Measurements from ENCODE around the gene RNF20. TPM values are rescaled to one million over a fixed set of nuclear protein-coding genes. Genes with fewer than 3 reads are reported as not detected.

RNF20 gene
- total and polyA plus RNA-seq, 2 donors (not counting 1 experiment from before 2014, with no cell fraction given): 5.7 to 56.4 TPM

- H2AFZ ChIP-seq (ENCODE audit: insufficient read depth, low read depth, low read length, poor library complexity, severe bottlenecking): no peak overlapping the region
- H3K79me2 ChIP-seq (ENCODE audit: control insufficient read depth, insufficient read depth, low read length): peaks cover 58% of the 10 kb centered on the region
- Mint-ChIP-seq H3K27me3 (no peaks in the 10 kb centered on the region), H3K9me3 (ENCODE audit: insufficient read depth) (no peaks in the 10 kb centered on the region), H3K27ac (no peak overlapping the region), H3K4me1 (peaks cover 22% of the 10 kb centered on the region), H3K4me3 (no peak overlapping the region)
- peaks cover 12 to 18% of the 10 kb centered on the region in 2 donors for H3K4me1 ChIP-seq (ENCODE audit: control insufficient read depth in 2 of 2, insufficient read depth in 2 of 2, low read length in 2 of 2)
- no peak overlapping the region for H3K4me3 ChIP-seq (ENCODE audit: control extremely low read depth in 1 of 5, extremely low read depth in 1 of 5, insufficient read depth in 1 of 5, low read depth in 2 of 5, low read length in 4 of 5)
- ATAC-seq (ENCODE audit: low read depth) (no peak), DNase-seq (no peak)
- H3K27me3 ChIP-seq (replicated peaks in 1 of 4; ENCODE audit: control extremely low read depth in 1 of 4, control insufficient read depth in 3 of 4, insufficient read depth in 4 of 4, low read length in 3 of 4): no peaks in the 10 kb centered on the region
- no peak overlapping the region for H3K27ac ChIP-seq (ENCODE audit: low read length in 2 of 2)
- ChIA-PET CTCF (interaction anchor here (1.1 kb wide), 1 partner anchor 87 kb away, joined by 4 read pairs; no protein-coding TSS in a partner anchor), POLR2A (no interaction called here)
- no peak overlapping the region for H3K4me2 ChIP-seq (replicated peaks; ENCODE audit: low read depth, low read length, poor library complexity, severe bottlenecking)
- TF ChIP-seq CTCF (IDR thresholded peaks at IDR 0.05) (no peak), EZH2 (IDR thresholded peaks at IDR 0.05; ENCODE audit: borderline replicate concordance, insufficient read depth, low read depth, low read length, poor library complexity, severe bottlenecking) (no peak)
- intact Hi-C loops (cut with micrococcal nuclease): no loop called here
- H4K20me1 ChIP-seq (ENCODE audit: control insufficient read depth, insufficient read depth, low read length, poor library complexity, severe bottlenecking): peaks cover 27% of the 10 kb centered on the region
- H3K9me3 ChIP-seq (ENCODE audit: control extremely low read depth in 1 of 3, control insufficient read depth in 2 of 3, insufficient read depth in 1 of 3, low read length in 2 of 3): no peaks in the 10 kb centered on the region
- no peak overlapping the region for H3K9ac ChIP-seq (ENCODE audit: low read length)
- H3K36me3 ChIP-seq (replicated peaks in 1 of 2; ENCODE audit: control extremely low read depth in 1 of 2, control insufficient read depth in 1 of 2, extremely low read depth in 1 of 2, insufficient read depth in 2 of 2, low read length in 1 of 2): peaks cover 5 to 51% of the 10 kb centered on the region in 2 experiments
Observed at GRCh38 chr9:101536351-101536750, 2.7 kb downstream of the RNF20 start.

- no peak overlapping the region for H3K4me2 ChIP-seq (replicated peaks; ENCODE audit: low read depth, low read length, poor library complexity, severe bottlenecking)
- peaks cover 12 to 18% of the 10 kb centered on the region in 2 donors for H3K4me1 ChIP-seq (ENCODE audit: control insufficient read depth in 2 of 2, insufficient read depth in 2 of 2, low read length in 2 of 2)
- ChIA-PET CTCF (no interaction called here), POLR2A (no interaction called here)
- 100% methylated on average over 2 of the region's 2 CpGs for WGBS (ENCODE audit: insufficient coverage)
- Mint-ChIP-seq H3K27me3 (no peaks in the 10 kb centered on the region), H3K9me3 (ENCODE audit: insufficient read depth) (no peaks in the 10 kb centered on the region), H3K4me1 (peaks cover 22% of the 10 kb centered on the region), H3K4me3 (no peak overlapping the region), H3K27ac (no peak overlapping the region)
- intact Hi-C loops (cut with micrococcal nuclease): no loop called here
- H3K79me2 ChIP-seq (ENCODE audit: control insufficient read depth, insufficient read depth, low read length): peaks cover 58% of the 10 kb centered on the region
- DNase-seq (no peak), ATAC-seq (ENCODE audit: low read depth) (no peak)
- H3K36me3 ChIP-seq (replicated peaks in 1 of 2; ENCODE audit: control extremely low read depth in 1 of 2, control insufficient read depth in 1 of 2, extremely low read depth in 1 of 2, insufficient read depth in 2 of 2, low read length in 1 of 2): peaks cover 5 to 55% of the 10 kb centered on the region in 2 experiments
- no peak for TF ChIP-seq EZH2 (IDR thresholded peaks at IDR 0.05; ENCODE audit: borderline replicate concordance, insufficient read depth, low read depth, low read length, poor library complexity, severe bottlenecking)
- TF ChIP-seq CTCF (IDR thresholded peaks at IDR 0.05): no peak
- no peak overlapping the region for H3K4me3 ChIP-seq (ENCODE audit: control extremely low read depth in 1 of 5, extremely low read depth in 1 of 5, insufficient read depth in 1 of 5, low read depth in 2 of 5, low read length in 4 of 5)
- peaks cover 27% of the 10 kb centered on the region for H4K20me1 ChIP-seq (ENCODE audit: control insufficient read depth, insufficient read depth, low read length, poor library complexity, severe bottlenecking)
- H3K9ac ChIP-seq (ENCODE audit: low read length): no peak overlapping the region
- no peak overlapping the region for H3K27ac ChIP-seq (ENCODE audit: low read length in 2 of 2)
- H3K27me3 ChIP-seq (replicated peaks in 1 of 4; ENCODE audit: control extremely low read depth in 1 of 4, control insufficient read depth in 3 of 4, insufficient read depth in 4 of 4, low read length in 3 of 4): no peaks in the 10 kb centered on the region
- no peak overlapping the region for H2AFZ ChIP-seq (ENCODE audit: insufficient read depth, low read depth, low read length, poor library complexity, severe bottlenecking)
- H3K9me3 ChIP-seq (ENCODE audit: control extremely low read depth in 1 of 3, control insufficient read depth in 2 of 3, insufficient read depth in 1 of 3, low read length in 2 of 3): no peaks in the 10 kb centered on the region
Observed at GRCh38 chr9:101536938-101537337, 3.3 kb downstream of the RNF20 start.
